ENCODE results near the gene CA11. TPM values are rescaled to one million over a fixed set of nuclear protein-coding genes. Genes with fewer than 3 reads are reported as not detected.
A peak's percentile ranks its signal among the peaks of the same experiment; 100 is the strongest.

The CA11 gene
- total RNA-seq, 1 donor = 2.3 TPM

DNA sequence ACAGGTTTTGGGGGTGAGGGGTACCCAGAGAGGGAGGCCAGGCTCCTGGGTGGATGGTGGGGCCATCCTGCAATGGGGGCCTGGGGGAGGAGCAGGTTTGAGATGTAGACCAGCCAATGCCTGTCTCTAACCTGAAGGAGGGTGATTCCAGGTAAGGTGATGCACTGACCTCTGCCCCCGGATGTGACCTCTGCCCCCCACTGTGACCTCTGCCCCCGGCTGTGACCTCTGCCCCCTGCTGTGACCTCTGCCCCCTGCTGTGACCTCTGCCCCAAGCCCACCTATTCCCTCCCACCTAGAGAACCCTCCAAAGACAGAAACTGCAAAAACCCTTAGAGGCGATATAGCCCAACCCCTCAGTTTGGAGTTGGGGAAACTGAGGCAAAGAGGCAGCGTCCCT is 49.8 kb downstream of the CA11 start:
- DNase-seq (ENCODE audit: low read depth) = no peak

DNA sequence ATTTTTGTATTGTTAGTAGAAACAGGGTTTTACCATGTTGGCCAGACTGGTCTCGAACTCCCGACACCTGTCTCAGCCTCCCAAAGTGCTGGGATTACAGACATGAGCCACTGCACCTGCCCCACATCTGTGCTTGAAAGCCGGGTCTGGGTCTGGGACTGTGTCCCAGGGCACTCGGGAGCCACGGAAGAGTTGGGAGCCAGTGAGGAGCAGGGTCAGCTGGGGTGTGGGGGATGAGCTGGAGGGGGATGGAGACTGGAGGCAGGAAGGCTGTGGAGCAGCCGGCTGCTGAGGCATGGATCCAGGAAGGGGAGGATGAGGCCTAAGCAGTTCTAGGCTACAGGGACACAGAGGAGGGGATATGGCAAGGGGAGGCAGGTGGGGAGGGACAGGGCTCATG is 50.2 kb downstream of the CA11 start:
- TF ChIP-seq, protein P1, sequence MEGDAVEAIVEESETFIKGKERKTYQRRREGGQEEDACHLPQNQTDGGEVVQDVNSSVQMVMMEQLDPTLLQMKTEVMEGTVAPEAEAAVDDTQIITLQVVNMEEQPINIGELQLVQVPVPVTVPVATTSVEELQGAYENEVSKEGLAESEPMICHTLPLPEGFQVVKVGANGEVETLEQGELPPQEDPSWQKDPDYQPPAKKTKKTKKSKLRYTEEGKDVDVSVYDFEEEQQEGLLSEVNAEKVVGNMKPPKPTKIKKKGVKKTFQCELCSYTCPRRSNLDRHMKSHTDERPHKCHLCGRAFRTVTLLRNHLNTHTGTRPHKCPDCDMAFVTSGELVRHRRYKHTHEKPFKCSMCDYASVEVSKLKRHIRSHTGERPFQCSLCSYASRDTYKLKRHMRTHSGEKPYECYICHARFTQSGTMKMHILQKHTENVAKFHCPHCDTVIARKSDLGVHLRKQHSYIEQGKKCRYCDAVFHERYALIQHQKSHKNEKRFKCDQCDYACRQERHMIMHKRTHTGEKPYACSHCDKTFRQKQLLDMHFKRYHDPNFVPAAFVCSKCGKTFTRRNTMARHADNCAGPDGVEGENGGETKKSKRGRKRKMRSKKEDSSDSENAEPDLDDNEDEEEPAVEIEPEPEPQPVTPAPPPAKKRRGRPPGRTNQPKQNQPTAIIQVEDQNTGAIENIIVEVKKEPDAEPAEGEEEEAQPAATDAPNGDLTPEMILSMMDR (IDR thresholded peaks at IDR 0.05; ENCODE audit: insufficient read depth, low read length) = no peak
- no peak for DNase-seq (ENCODE audit: low read depth)
- H3K4me3 ChIP-seq (ENCODE audit: low read depth, low read length) = no peak overlapping the region

More for the DNA sequence above, 49.8 kb downstream of the CA11 start:
- TF ChIP-seq, protein P1 (IDR thresholded peaks at IDR 0.05; ENCODE audit: insufficient read depth, low read length) = no peak
- no peak overlapping the region for H3K4me3 ChIP-seq (ENCODE audit: low read depth, low read length)

DNA sequence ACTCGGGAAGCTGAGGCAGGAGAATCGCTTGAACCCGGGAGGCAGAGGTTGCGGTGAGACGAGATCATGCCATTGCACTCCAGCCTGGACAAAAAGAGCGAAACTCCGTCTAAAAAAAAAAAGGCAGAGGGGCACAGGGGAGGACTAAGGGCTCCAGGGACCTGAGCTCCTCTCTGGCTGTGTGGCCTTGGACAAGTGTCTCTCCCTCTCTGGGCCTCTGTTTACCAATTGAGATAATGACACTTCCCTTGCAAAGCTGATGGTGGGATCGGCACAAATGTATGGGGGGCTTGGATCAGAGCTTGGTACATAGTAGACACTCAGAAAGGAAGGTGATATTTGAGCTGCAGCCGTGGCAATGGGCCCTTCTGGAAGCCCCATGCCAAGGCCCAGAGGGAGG is 50.8 kb downstream of the CA11 start:
- TF ChIP-seq, protein P1 (IDR thresholded peaks at IDR 0.05; ENCODE audit: insufficient read depth, low read length) = no peak
- no peak for DNase-seq (ENCODE audit: low read depth)
- no peak overlapping the region for H3K4me3 ChIP-seq (ENCODE audit: low read depth, low read length)

DNA sequence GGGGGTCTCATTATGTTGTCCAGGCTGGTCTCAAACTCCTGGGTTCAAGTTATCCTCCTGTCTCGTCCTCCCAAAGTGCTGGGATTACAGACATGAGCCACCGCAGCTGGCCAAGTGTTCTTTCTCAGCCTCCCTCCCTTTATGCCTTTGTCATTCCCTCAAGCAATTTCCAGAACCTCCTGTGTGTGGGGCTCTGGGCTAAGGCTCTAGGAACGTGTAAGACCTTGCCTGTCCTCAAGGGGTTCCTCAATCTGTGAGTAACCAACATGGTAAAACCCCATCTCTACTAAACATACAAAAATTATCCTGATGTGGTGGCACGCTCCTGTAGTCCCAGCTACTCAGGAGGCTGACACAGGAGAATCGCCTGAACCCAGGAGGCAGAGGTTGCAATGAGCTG is 55.0 kb downstream of the CA11 start:
- TF ChIP-seq, protein P1 (IDR thresholded peaks at IDR 0.05; ENCODE audit: insufficient read depth, low read length) = no peak
- no peak overlapping the region for H3K4me3 ChIP-seq (ENCODE audit: low read depth, low read length)
- no peak for DNase-seq (ENCODE audit: low read depth)

DNA sequence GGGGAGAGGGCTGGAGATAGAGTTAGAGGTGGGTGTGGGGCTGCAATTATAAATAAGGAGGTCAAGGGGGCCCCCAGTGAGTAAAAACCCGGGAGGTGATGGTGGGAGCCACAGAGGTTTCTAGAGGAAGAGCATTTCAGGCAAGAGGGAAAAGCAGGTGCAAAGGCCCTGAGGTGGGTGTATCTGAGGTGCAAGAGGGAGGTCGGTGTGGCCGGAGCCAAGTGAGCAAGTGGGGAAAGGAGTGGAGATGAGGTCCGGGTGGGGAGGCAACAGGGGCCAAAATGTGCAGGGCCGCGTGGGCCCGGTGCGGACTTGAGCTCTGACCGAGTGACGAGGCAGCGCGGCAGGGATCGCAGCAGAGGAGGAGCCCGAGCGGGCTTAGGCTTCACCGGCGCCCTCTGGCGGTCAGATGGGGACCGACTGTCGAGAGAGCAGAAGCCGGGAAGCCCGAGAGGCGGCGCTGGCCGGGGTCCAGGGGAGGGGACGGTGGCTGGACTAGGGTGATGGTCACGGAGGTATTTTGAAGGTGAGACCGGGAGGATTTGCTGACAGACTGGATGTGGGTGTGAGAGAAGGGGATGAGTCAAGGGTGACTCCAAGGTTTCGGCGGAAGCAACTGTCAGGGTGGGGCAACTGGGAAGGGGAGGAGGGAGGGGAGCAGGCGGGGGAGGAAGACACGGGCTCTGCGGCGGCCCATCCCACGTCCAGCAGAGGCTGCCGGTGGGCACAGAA is 57.2 kb downstream of the CA11 start:
- H3K4me3 ChIP-seq (ENCODE audit: low read depth, low read length) = peak overlapping the region; percentile 58
- TF ChIP-seq, protein P1 (IDR thresholded peaks at IDR 0.05; ENCODE audit: insufficient read depth, low read length) = peak; percentile 89
- DNase-seq (ENCODE audit: low read depth) = peak; percentile 79

Other genes with a start within 250 kb of the CA11 start
- 34.1 and 34.6 TPM in 2 replicates for gene GRWD1, start 200.2 kb downstream of the CA11 start, total RNA-seq (ENCODE audit: low replicate concordance)
- 0.54 and 1.3 TPM in 2 replicates for gene KCNJ14, start 190.6 kb downstream of the CA11 start, total RNA-seq (ENCODE audit: low replicate concordance)
- gene CYTH2, start 176.8 kb downstream of the CA11 start, total RNA-seq (ENCODE audit: low replicate concordance) = 51.3 and 107 TPM in 2 replicates
- gene LMTK3, start 134.4 kb downstream of the CA11 start, total RNA-seq (ENCODE audit: low replicate concordance) = not detected in 2 replicates
- not detected in 2 replicates for gene SULT2B1, start 94.0 kb downstream of the CA11 start, total RNA-seq (ENCODE audit: low replicate concordance)
- not detected in 2 replicates for gene SPACA4, start 39.4 kb downstream of the CA11 start, total RNA-seq (ENCODE audit: low replicate concordance)
- gene FAM83E, start 31.1 kb downstream of the CA11 start, total RNA-seq (ENCODE audit: low replicate concordance) = 0.18 TPM in 1 of 2 replicates, not detected in the other
- gene RPL18, start 27.0 kb downstream of the CA11 start, total RNA-seq (ENCODE audit: low replicate concordance) = 1,782 and 2,036 TPM in 2 replicates
- gene SPHK2, start 26.7 kb downstream of the CA11 start, total RNA-seq (ENCODE audit: low replicate concordance) = 10.9 and 16.3 TPM in 2 replicates
- gene DBP, start 8.8 kb downstream of the CA11 start, total RNA-seq (ENCODE audit: low replicate concordance) = 20.9 and 48.8 TPM in 2 replicates
- 0.09 TPM in 1 of 2 replicates, not detected in the other for gene NTN5, start 26.8 kb upstream of the CA11 start, total RNA-seq (ENCODE audit: low replicate concordance)
- not detected in 2 replicates for gene FUT2, start 49.8 kb upstream of the CA11 start, total RNA-seq (ENCODE audit: low replicate concordance)
- gene MAMSTR, start 73.5 kb upstream of the CA11 start, total RNA-seq (ENCODE audit: low replicate concordance) = 2.5 and 8.0 TPM in 2 replicates
- gene RASIP1, start 94.4 kb upstream of the CA11 start, total RNA-seq (ENCODE audit: low replicate concordance) = 0.16 and 0.45 TPM in 2 replicates
- gene IZUMO1, start 100.7 kb upstream of the CA11 start, total RNA-seq (ENCODE audit: low replicate concordance) = not detected in 2 replicates
- under 0.01 TPM in 1 of 2 replicates, not detected in the other for gene FUT1, start 106.5 kb upstream of the CA11 start, total RNA-seq (ENCODE audit: low replicate concordance)
- not detected in 2 replicates for gene FGF21, start 109.3 kb upstream of the CA11 start, total RNA-seq (ENCODE audit: low replicate concordance)
- 9.6 and 30.4 TPM in 2 replicates for gene BCAT2, start 164.8 kb upstream of the CA11 start, total RNA-seq (ENCODE audit: low replicate concordance)
- 3.6 and 25.5 TPM in 2 replicates for gene HSD17B14, start 190.3 kb upstream of the CA11 start, total RNA-seq (ENCODE audit: low replicate concordance)
- 28.9 and 44.0 TPM in 2 replicates for gene PLEKHA4, start 222.4 kb upstream of the CA11 start, total RNA-seq (ENCODE audit: low replicate concordance)
- gene PPP1R15A, start 226.2 kb upstream of the CA11 start, total RNA-seq (ENCODE audit: low replicate concordance) = 45.8 and 53.6 TPM in 2 replicates

Measured in fibroblast of the aortic adventitia (primary cell).